GM15510 (cell line): ENCODE measurements around the gene INPP5A.

Source experiments
- POLR2A ChIP-seq: IDR thresholded peaks from 3 replicates; pipeline ENCODE4 v1.6.1; 2011; ENCODE audit warnings: borderline replicate concordance; ENCODE audit not compliant: insufficient read length; ENCODE audit errors: extremely low read depth

The INPP5A gene

DNA sequence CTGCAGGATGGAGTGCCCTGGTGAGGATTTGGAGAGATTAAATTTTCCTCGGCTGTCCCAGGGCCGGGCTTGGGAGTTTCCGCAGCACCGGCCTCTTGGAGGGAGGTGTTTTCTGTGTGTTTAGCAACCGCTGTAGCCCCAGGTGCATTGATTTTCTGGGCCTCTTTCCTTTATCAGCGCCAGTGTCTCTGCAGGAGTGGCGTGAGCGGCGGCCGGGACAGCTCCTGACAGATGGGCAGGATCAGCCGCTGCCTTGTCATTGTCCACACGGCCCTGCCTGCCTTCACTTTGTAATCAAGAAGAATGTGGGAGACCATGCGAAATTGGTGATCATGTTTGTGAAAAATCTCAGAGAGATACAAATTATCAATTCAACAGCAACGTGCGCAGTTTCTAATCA lies 216.0 kb downstream of the INPP5A start:
- TF ChIP-seq POLR2A: no peak

DNA sequence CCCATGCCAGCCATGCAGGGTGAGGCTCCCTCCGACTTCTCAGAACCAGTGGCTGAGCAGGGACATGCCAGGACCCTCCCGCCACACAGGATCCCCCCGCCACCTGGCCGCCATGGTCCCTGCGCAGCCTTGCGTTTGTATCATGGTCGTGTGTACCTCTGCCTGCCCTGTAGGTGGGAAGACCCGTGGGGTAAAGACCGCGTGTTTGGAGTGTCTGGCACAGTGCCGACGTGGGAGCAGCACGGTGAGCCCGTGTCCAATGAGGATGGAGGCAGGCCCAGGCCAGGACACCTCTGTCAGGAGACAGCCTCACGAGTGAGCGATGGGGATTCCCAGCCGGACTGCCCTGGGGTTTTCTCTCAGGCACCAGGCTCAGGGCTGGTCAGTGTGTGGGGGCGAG lies 216.5 kb downstream of the INPP5A start:
- no peak for TF ChIP-seq POLR2A

DNA sequence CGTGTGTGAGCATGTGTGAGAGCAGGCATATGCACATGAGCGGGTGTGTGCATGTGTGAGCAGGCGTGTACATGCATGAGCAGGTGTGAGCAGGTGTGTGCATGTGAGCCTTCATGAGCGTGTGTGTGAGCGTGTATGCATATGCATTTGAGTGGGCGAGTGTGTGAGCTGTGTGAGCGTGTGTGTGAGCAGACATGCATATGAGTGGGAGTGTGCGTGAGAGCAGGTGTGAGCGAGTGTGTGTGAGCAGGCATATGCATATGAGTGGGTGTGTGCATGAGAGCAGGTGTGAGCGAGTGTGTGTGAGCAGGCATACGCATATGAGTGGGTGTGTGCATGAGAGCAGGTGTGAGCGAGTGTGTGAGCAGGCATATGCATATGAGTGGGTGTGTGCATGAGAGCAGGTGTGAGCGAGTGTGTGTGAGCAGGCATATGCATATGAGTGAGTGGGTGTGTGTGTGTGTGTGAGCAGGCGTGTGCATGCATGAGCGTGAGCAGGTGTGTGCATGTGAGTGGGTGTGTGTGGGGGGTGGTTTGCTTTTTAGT lies 217.7 kb downstream of the INPP5A start:
- TF ChIP-seq POLR2A: no peak

DNA sequence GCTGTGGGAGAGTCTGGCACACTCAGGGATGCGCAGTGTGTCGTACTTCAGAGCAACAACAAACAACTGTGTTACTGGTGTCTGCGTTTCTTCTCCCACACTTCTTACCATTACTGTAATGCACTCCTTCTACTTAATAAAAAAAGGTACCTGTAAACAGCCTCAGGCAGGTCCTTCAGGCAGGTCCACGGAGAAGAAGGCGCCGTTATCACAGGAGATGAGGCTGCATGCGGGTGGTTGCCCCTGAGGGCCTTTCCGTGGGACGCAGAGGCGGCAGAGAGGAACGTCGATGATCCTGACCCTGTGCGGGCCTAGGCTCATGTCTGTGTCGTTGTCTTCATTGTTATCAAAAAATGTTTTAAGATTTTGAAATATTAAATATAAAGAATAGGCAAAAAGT lies 219.0 kb downstream of the INPP5A start:
- no peak for TF ChIP-seq POLR2A

DNA sequence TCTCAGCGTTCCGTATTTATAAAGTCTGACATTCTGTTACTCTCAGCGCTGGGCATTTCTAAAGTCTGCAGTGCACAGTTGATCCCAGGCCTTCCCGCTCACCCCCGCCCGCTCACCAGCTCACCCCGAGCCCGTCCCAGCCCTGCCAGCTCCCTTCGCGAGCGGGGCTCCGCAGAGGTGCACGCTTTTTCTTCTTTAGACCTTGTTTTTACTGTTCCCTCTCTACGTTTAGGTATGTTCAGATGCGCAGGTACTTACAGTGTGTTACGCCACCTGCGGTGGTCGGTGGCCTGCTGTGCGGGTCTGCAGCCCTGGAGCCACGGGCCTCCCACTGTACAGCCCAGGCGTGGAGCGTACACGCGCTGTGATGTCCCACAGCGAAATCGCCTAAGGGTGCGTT lies 219.6 kb downstream of the INPP5A start:
- no peak for TF ChIP-seq POLR2A

DNA sequence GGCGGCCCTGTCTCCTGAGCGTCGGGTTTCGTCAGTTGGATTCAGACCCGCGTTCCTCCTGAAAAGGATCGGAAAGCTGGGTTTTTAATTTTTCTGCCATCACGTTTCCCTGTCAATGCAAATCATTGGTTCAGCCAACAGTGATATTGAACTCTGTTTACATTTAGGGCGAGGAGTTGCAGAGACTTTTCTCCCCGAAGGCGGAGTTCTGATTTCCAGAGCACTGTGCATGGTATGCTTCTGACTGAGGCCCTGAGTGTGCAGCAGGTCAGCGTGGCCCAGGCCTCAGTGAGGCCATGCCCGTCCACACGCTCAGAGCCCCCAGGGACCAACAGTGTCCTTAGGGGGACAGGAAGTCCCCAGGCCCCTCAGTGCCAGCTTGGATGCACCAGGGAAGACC lies 221.3 kb downstream of the INPP5A start:
- no peak for TF ChIP-seq POLR2A

DNA sequence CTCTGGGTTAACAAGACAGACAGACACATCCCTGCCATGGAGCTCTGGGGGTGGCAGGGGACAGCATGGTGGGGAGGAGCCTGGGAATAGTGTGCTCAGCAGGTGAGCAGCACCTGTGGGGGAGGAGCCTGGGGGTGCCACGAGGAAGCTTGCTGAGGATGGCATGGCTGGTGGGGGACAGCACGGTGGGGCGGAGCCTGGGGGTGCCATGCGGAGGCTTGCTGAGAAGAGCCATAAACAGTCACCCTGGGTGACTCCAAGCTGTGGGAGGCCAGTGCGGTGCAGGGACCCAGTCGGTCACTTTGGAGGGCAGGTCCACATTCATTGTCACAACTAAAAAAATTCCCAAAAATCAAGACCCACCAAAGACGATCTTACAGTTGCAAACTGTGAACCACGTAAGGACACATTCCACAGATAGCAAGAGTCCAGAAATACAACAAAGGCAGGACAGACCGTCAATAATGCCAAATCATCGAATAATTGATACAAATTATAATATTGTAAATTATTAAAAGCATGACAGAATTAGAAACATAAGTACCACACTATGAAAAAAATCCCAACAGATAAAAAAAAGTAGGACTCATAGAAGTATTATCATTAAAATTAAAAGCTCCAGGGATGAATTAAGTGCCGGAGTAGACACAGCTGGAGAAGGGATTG lies 223.9 kb downstream of the INPP5A start:
- no peak for TF ChIP-seq POLR2A

DNA sequence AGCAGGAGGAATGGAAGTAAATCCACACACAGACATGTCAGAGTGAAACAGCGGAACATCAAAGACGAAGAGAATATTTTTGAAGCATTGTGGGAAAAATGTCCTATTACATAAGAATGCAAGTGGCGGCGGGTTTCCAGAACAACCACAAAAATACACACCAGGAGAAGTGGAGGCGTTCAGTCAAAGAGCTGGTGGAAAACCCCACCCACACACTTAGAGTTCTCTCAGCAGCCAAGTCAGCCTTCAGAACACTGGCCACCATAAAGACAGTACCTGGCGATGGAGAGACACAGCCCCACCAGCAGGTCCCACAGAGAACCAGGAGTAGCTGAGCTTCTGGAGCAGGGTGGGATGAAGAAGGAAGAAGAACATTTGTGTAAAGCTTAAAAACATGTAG lies 224.7 kb downstream of the INPP5A start:
- no peak for TF ChIP-seq POLR2A

DNA sequence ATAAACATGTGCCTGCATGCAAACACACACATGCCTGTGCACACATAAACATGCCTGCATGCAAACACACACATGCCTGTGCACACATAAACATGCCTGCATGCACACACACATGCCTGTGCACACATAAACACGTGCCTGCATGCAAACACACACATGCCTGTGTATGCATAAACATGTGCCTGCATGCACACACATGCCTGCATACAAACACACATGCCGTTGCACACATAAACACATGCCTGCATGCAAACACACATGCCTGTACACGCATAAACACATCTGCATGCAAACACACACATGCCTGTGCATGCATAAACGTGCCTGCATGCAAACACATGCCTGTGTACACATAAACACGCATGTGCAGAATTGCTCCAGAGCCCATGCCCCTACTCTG lies 226.0 kb downstream of the INPP5A start:
- no peak for TF ChIP-seq POLR2A

DNA sequence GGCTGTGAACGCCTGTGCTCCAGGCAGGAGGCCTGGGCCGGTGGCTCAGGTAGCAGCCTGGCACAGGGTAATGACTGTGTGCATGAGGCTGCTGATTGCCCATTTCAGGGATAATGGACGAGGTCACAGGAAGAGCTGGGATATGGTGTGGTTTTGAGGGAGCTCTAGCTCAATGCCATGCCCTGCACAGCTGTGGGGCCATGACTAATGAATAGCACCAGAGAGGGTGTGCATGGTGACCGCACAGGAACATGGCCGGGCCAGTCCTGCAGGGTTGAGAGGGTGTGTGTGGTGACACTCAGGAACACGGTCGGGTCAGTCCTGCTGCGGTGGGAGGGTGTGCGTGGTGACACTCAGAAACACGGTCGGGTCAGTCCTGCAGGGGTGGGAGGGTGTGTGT lies 226.5 kb downstream of the INPP5A start:
- no peak for TF ChIP-seq POLR2A

DNA sequence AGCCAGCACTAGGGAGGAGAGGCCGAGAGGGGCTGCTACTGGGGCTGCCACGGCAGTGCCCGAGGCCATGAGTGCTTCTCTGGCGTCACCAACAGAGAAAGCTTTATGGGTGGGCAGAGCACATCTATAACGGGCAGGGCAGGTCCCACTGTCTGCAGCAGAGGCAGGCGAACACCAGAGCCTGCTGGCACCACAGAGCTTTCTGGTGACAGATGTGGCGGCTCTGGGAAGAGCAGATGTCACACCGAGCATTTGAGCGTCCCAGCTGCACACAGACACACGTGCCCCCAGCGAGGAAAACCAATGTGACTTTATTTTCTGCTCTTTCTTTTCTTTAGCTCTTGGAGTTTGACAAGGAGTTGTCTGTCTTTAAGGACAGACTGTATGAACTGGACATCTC lies 227.8 kb downstream of the INPP5A start:
- no peak for TF ChIP-seq POLR2A

DNA sequence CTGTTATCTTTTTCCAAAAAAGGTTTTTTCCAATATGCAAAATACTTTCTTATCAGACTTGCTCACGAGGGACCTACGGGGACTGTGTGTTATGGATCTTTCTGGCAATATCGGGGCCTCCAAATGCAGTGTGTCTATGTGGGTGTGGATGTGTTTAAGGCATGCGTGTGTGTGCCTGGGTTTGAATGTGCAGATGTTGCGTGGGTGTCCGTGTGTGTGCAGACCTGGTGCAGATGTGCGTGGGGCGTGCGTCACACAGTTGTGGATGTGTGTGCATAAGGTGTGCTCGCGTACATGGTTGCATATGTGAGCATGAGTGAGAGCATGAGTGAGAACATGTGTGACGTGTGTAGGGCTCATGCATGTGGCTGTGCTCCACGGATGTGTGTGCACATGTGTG lies 228.7 kb downstream of the INPP5A start:
- no peak for TF ChIP-seq POLR2A

DNA sequence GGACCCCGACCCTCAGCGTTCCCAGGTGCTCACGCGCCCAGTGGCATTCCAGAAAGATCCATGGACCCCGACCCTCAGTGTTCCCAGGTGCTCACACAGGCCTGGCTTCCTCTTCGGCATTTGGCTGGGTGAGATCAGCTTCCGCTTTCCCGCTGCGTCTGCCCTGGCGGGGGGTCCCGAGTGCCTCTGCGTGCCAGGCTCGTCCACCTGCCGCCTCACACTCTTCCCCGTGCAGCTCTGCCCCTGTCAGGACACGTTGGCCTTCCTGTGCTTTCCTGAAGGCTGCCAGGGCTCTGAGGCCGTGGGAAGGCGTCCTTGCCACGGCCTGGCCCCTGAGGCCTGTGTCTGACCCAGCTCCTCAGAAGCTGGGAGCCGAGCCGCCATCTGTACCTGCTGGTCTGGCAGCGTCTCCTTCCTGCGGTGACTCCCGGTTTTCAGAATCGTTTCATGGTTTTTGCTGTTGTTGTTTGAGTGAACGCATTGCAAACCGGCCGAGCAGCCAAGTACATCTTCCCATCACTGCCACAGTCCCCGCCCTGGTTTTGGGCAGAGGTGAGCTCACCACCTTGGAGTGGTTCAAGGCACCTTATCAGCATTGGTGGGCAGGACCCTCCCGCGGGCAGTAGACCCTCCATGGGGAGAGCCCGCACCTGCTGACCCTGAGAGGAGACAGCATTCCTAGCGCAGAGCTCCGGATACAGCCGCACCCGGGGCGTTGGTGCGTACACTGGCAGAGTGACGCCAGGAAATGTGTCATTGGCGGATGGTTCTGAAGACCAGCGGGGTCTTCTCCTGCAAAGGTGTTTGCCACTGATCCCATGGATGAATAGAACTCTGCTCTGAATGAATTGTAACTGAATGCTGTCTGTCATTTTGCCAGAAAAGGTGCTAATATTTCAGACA lies 231.0 kb downstream of the INPP5A start:
- TF ChIP-seq POLR2A: no peak

DNA sequence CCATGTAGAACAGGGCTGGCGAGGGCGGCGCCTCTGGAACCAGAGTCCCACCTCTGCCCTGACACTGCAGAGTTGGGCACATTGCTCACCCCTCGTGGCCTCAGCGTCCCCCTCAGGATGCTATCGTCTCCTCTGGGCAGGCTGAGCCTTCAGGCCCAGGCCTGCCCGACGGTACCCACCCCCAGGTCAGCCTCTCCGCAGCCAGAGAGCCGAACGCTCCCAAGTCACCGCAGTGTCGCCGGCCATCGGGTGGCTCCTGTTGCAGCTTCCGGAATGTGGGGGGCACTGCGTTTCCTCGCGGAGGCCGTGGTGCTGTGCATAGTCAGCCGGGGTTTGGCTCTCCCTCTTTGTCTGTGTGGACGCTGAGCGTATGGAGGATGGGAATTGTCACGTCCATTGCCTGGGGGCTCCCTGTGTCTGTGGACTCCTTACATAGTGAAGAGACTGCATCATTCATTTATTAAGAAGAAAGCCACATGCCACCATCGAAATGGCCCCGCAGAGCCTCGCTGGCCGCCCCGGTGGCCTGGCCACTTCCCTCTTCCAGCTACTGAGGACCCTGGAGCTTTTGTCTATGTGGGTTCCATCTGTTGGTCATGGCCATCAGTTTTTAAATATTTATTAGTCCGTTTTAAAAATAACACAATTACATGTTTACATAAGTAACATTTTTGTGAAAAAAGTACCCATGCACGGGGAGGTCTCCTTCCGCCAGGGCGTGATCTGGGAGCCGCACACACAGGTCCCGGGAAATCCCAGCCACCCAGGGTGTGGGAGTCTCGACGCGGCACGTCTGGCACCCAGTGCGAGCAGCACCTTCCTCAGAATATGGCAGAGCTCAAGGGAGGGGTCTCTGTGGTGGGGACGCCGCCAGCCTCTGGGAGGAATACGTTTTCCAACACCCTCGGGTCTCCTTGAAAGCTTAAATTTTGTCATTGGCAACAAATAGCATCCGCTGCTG lies 232.8 kb downstream of the INPP5A start:
- TF ChIP-seq POLR2A: no peak

DNA sequence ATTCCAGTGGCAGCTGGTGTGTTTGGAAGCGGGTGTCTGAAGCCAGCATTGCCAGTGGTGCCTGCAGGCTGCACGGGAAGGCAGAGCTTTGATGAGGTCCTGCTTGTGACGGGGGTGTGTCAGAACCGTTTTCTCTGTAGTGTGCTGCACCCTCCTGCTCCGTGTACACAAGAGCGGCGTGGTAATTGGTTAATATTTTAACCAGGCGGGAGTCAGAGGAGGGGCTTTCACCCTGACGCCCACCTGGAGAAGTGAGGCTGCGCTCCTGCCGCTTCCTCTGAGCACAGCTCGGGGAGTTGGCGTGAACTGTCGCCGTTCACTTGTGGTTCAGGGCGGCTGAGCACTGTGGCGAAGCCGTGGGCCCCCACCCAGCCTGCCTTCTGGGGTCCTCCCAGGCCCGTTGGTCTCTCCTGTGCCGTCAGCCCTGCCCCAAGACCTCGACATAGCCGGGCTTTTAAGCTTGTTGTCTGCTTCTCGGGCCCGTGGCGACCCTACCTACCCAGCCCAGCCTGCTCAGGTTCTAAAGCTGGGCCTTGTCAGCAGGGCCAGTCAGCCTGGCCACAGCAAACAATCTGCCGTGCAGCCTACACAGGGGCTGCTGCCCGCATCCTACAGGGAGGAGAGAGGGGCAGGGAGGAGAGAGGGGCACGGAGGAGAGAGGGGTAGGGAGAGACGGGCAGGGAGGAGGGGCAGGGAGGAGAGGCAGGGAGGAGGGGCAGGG lies 236.8 kb downstream of the INPP5A start:
- no peak for TF ChIP-seq POLR2A
